ENCODE measurements around the gene MAFF. TPM values are rescaled to one million over a fixed set of nuclear protein-coding genes. Genes with fewer than 3 reads are reported as not detected.

Gene MAFF
- total RNA-seq, 1 experiment from 2014 or later = 6.4 TPM

DNA sequence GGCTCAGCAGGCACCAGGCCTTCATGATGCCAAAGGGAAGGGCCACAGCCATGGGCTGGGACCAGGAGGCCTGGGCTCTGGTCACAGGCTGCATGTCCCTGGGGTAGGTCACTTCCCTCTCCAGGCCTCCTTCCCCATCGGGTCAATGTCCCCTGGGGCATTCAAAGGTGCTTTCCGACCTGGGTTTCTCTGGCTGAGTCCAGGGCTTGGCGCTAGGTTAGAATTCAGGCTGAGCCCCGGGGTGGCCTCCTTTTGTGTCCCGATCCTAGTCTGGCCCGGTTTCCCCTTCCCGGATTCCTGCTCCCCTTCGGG, 12.2 kb downstream of the MAFF start:
- in situ Hi-C loops (cut with HindIII; ENCODE audit: low pct_unique_long_range_greater_than_20kb, low sequenced_read_pairs) = no loop called here
- POLR2A ChIA-PET = no interaction called here
- no peak overlapping the region for H3K27ac ChIP-seq (ENCODE audit: low read length)

GRCh38 chr22:38214302-38215056, 12.7 kb downstream of the MAFF start:
- CTCF ChIA-PET = no interaction called here
- ATAC-seq (no peak), DNase-seq (ENCODE audit: low read depth, low spot score) (no peak)
- Histone ChIP-seq H3K36me3 (ENCODE audit: control insufficient read depth, insufficient read depth, low read length) (no peaks in the 10 kb centered on the region), H3K27ac (ENCODE audit: low read length) (no peak overlapping the region), H3K4me1 (ENCODE audit: control insufficient read depth, insufficient read depth, low read length) (peaks cover 19% of the 10 kb centered on the region), H3K4me3 (ENCODE audit: low read depth in 2 of 2, low read length in 2 of 2) (no peak overlapping the region), H3K27me3 (ENCODE audit: control insufficient read depth, insufficient read depth, low read length) (no peaks in the 10 kb centered on the region), H3K9me3 (ENCODE audit: control insufficient read depth, insufficient read depth, low read depth, low read length) (no peaks in the 10 kb centered on the region)
- POLR2A ChIA-PET = no interaction called here
- in situ Hi-C loops (cut with HindIII; ENCODE audit: low pct_unique_long_range_greater_than_20kb, low sequenced_read_pairs) (no loop called here), intact Hi-C loops (cut with micrococcal nuclease; ENCODE audit: unreplicated experiment) (no loop called here)
- BruUV-seq (replicated peaks) = no TSS peak
- TF ChIP-seq POLR2AphosphoS5 (IDR thresholded peaks at IDR 0.05; ENCODE audit: low read depth, low read length) (no peak), SIN3A (IDR thresholded peaks at IDR 0.05; ENCODE audit: borderline replicate concordance, insufficient read depth, low read depth, low read length) (no peak), CTCF (IDR thresholded peaks at IDR 0.05) (no peak), TCF7L2 (IDR thresholded peaks at IDR 0.05; ENCODE audit: low read depth, low read length) (no peak)
- TF ChIP-seq, protein P1, sequence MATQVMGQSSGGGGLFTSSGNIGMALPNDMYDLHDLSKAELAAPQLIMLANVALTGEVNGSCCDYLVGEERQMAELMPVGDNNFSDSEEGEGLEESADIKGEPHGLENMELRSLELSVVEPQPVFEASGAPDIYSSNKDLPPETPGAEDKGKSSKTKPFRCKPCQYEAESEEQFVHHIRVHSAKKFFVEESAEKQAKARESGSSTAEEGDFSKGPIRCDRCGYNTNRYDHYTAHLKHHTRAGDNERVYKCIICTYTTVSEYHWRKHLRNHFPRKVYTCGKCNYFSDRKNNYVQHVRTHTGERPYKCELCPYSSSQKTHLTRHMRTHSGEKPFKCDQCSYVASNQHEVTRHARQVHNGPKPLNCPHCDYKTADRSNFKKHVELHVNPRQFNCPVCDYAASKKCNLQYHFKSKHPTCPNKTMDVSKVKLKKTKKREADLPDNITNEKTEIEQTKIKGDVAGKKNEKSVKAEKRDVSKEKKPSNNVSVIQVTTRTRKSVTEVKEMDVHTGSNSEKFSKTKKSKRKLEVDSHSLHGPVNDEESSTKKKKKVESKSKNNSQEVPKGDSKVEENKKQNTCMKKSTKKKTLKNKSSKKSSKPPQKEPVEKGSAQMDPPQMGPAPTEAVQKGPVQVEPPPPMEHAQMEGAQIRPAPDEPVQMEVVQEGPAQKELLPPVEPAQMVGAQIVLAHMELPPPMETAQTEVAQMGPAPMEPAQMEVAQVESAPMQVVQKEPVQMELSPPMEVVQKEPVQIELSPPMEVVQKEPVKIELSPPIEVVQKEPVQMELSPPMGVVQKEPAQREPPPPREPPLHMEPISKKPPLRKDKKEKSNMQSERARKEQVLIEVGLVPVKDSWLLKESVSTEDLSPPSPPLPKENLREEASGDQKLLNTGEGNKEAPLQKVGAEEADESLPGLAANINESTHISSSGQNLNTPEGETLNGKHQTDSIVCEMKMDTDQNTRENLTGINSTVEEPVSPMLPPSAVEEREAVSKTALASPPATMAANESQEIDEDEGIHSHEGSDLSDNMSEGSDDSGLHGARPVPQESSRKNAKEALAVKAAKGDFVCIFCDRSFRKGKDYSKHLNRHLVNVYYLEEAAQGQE (IDR thresholded peaks at IDR 0.05; ENCODE audit: insufficient read depth in 1 of 2, low read depth in 2 of 2, low read length in 1 of 2) = no peak

More for the DNA sequence above, 12.2 kb downstream of the MAFF start:
- Histone ChIP-seq H3K9me3 (ENCODE audit: control insufficient read depth, insufficient read depth, low read depth, low read length) (no peaks in the 10 kb centered on the region), H3K4me1 (ENCODE audit: control insufficient read depth, insufficient read depth, low read length) (peaks cover 13% of the 10 kb centered on the region), H3K4me3 (ENCODE audit: low read depth in 2 of 2, low read length in 2 of 2) (no peak overlapping the region), H3K27me3 (ENCODE audit: control insufficient read depth, insufficient read depth, low read length) (no peaks in the 10 kb centered on the region), H3K36me3 (ENCODE audit: control insufficient read depth, insufficient read depth, low read length) (no peaks in the 10 kb centered on the region)
- CTCF ChIA-PET = no interaction called here
- intact Hi-C loops (cut with micrococcal nuclease; ENCODE audit: unreplicated experiment) = no loop called here
- TF ChIP-seq, protein P1 (IDR thresholded peaks at IDR 0.05; ENCODE audit: insufficient read depth in 1 of 2, low read depth in 2 of 2, low read length in 1 of 2) = no peak
- no peak for TF ChIP-seq POLR2AphosphoS5 (IDR thresholded peaks at IDR 0.05; ENCODE audit: low read depth, low read length)
- no peak for TF ChIP-seq CTCF (IDR thresholded peaks at IDR 0.05)
- TF ChIP-seq SIN3A (IDR thresholded peaks at IDR 0.05; ENCODE audit: borderline replicate concordance, insufficient read depth, low read depth, low read length) = no peak
- no peak for TF ChIP-seq TCF7L2 (IDR thresholded peaks at IDR 0.05; ENCODE audit: low read depth, low read length)
- no TSS peak for BruUV-seq (replicated peaks)
- DNase-seq (ENCODE audit: low read depth, low spot score) = no peak
- ATAC-seq = no peak

Data from Panc1 (cell line).